Bronchial epithelial cell (primary cell): ENCODE measurements around the gene TBC1D9B. TPM values are rescaled to one million over a fixed set of nuclear protein-coding genes. Genes with fewer than 3 reads are reported as not detected.
"Not testable (repeated sequence)": the region's sequence is repeated elsewhere in the genome, so short reads cannot be mapped to it uniquely, and the experiment has no call there.

Experiments used
- DNase-seq: peaks from one replicate; pipeline ENCODE4 v3.0.0-alpha.2; 2010; ENCODE audit warnings: low read depth
- FAIRE-seq: peaks from 2 replicates; lab custom pipeline; 2011; peaks lifted over from hg19 to GRCh38; lab: Jason Lieb, UNC
- H3K27me3 ChIP-seq: 2 replicates; pipeline ENCODE4 v1.5.1; 2011; ENCODE audit warnings: low read length; ENCODE audit not compliant: control insufficient read depth, insufficient read depth
- H3K36me3 ChIP-seq: 2 replicates; pipeline ENCODE4 v1.5.1; 2011; ENCODE audit warnings: low read length; ENCODE audit not compliant: control insufficient read depth, insufficient read depth
- H3K4me3 ChIP-seq: 2 replicates; pipeline ENCODE4 v1.5.1; 2011; ENCODE audit warnings: mild to moderate bottlenecking, low read depth, low read length, control low read depth
- CTCF ChIP-seq: IDR thresholded peaks from 2 replicates; pipeline ENCODE4 v1.5.1; 2011; ENCODE audit warnings: mild to moderate bottlenecking, moderate library complexity, low read length, control low read depth, inconsistent platforms; ENCODE audit not compliant: insufficient read depth, severe bottlenecking
- total RNA-seq: library from RNA; depleted of rRNA; stranded (reverse); fragments of >200 nt; gene quantifications from 2 replicates; pipeline ENCODE4 v1.2.1, GENCODE V29; 2014

The TBC1D9B gene
- total RNA-seq, 1 donor from 2014 or later: 37.6 TPM

- Histone ChIP-seq H3K4me3 (no peak overlapping the region), H3K36me3 (peaks cover 38% of the 10 kb centered on the region), H3K27me3 (no peaks in the 10 kb centered on the region)
- no peak for TF ChIP-seq CTCF
- DNase-seq: no peak
- no peak for FAIRE-seq
Measured at GRCh38 chr5:179836225-179837019, 71.3 kb downstream of the TBC1D9B start.

GRCh38 chr5:179834871-179835270 lies 72.8 kb downstream of the TBC1D9B start:
- DNase-seq, H3K4me3 ChIP-seq, FAIRE-seq, H3K27me3 ChIP-seq: not testable (repeated sequence)
- peaks cover 43% of the 10 kb centered on the region for H3K36me3 ChIP-seq

GRCh38 chr5:179834120-179834519 lies 73.6 kb downstream of the TBC1D9B start:
- peaks cover 47% of the 10 kb centered on the region for H3K36me3 ChIP-seq

GRCh38 chr5:179833709-179834070 lies 74.0 kb downstream of the TBC1D9B start:
- TF ChIP-seq CTCF: no peak
- Histone ChIP-seq H3K4me3 (no peak overlapping the region), H3K36me3 (peaks cover 51% of the 10 kb centered on the region), H3K27me3 (no peaks in the 10 kb centered on the region)
- DNase-seq (no peak), FAIRE-seq (no peak)

More at GRCh38 chr5:179834120-179834519, 73.6 kb downstream of the TBC1D9B start:
- no peaks in the 10 kb centered on the region for H3K27me3 ChIP-seq
- H3K4me3 ChIP-seq: no peak overlapping the region
- FAIRE-seq (no peak), DNase-seq (no peak)
- no peak for TF ChIP-seq CTCF

GRCh38 chr5:179833056-179833708 lies 74.5 kb downstream of the TBC1D9B start:
- DNase-seq (no peak), FAIRE-seq (no peak)
- Histone ChIP-seq H3K27me3 (no peaks in the 10 kb centered on the region), H3K4me3 (no peak overlapping the region), H3K36me3 (peaks cover 52% of the 10 kb centered on the region)
- no peak for TF ChIP-seq CTCF

GRCh38 chr5:179832039-179832745 lies 75.5 kb downstream of the TBC1D9B start:
- no peak for TF ChIP-seq CTCF
- no peak for DNase-seq
- no peak for FAIRE-seq
- Histone ChIP-seq H3K27me3 (no peaks in the 10 kb centered on the region), H3K4me3 (no peak overlapping the region), H3K36me3 (peaks cover 53% of the 10 kb centered on the region)
